ENCODE measurements around the gene DGKI.

Gene DGKI

DNA sequence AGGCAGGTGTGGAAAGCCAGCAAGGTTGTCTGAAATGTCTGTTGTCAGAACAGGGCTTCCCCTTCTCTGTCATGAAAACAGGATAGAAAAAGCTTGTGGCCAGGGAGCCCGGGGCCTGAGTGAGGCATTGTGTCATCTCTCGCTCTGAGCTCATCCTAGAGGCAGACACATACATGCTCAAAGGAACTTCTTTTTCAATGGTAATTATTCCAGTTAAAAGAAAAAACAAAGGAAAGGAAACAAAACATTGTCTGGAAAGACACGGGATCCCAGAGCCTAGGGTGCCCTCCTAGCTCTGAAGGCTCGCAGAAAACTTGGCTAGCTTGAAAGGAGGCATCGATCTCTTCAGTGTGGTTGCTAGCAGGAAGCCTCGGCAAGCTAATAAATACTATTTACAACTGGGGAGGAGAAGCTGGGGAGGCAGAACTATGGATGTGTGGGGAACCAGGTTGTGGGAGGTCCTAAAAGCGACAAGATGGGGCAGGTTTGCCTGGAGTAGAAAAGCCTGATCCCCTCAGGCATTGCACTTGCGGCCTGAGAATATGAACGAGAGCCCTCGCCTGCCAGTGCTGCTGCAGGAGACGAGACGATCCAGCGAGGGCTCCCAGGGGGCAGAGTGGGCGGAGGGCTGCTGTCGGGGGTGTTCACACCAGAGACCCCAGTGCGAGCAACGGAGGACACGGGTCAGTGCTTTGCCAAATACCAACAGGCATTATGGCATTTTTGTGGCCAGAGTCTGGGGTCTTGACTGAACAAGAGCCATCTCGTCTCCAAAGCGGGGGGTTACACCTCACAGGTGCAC is 32.8 kb upstream of the DGKI start:
- TF ChIP-seq, protein P1, sequence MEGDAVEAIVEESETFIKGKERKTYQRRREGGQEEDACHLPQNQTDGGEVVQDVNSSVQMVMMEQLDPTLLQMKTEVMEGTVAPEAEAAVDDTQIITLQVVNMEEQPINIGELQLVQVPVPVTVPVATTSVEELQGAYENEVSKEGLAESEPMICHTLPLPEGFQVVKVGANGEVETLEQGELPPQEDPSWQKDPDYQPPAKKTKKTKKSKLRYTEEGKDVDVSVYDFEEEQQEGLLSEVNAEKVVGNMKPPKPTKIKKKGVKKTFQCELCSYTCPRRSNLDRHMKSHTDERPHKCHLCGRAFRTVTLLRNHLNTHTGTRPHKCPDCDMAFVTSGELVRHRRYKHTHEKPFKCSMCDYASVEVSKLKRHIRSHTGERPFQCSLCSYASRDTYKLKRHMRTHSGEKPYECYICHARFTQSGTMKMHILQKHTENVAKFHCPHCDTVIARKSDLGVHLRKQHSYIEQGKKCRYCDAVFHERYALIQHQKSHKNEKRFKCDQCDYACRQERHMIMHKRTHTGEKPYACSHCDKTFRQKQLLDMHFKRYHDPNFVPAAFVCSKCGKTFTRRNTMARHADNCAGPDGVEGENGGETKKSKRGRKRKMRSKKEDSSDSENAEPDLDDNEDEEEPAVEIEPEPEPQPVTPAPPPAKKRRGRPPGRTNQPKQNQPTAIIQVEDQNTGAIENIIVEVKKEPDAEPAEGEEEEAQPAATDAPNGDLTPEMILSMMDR (conservative IDR thresholded peaks at IDR 0.05; ENCODE audit: control insufficient read depth, insufficient read depth, low read depth, low read length) = no peak
- H3K4me3 ChIP-seq (ENCODE audit: control insufficient read depth, low read depth, low read length) = no peak overlapping the region
- peak; percentile 74 for DNase-seq (ENCODE audit: low read depth)

- no peak overlapping the region for H3K4me3 ChIP-seq (ENCODE audit: control insufficient read depth, low read depth, low read length)
- peak; percentile 72 for DNase-seq (ENCODE audit: low read depth)
- TF ChIP-seq, protein P1 (conservative IDR thresholded peaks at IDR 0.05; ENCODE audit: control insufficient read depth, insufficient read depth, low read depth, low read length) = no peak
These were observed 31.7 kb upstream of the DGKI start for GRCh38 chr7:137878333-137878961.

DNA sequence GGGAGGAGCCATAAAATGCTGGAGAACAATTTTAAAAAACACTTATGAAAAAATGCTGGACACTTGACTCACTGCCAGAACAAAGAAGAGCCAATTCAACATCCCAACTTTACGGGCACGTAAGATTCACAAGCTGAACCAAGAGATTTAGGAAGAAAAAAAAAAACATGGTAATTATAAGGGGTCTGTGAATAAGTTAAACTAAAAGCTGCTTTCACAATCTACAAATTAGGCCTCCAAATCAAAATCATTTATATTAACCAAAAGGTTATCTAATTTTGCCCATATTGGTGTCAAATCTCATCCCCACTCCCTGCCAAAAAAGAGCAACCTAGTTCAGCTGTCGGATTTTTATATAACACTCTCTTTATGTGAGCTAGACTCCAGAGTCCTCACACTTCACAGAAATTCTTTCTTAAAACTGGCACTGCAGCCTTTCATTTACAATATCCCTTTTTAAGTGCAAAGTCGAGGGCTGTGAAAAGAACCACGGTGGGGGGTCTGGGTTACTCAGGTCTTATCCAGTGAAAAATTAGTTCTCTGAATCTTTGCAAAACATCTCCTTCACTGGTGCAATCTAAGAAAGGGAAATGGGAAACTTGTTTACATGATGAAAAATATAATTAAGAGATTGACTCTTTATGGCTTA is 30.4 kb upstream of the DGKI start:
- DNase-seq (ENCODE audit: low read depth) = no peak
- TF ChIP-seq, protein P1 (conservative IDR thresholded peaks at IDR 0.05; ENCODE audit: control insufficient read depth, insufficient read depth, low read depth, low read length) = no peak
- no peak overlapping the region for H3K4me3 ChIP-seq (ENCODE audit: control insufficient read depth, low read depth, low read length)

DNA sequence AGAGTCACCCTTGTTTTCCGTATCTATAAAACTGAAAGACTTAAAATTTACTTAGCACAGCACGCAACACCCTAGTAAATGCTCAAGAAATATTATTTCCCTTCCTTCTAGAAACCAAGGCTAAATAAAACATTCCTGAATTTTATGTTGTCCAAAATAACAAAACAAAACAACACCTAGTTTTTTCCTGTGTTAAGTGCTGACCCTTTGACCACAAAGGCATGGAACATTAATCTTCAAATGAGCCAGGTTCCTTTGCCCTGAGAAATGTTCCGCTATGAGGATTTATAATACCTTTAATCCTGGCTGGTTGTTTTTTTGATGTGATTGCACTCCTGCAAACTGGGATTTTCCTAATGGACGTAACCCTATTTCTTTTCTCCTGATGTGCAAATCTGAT is 29.0 kb upstream of the DGKI start:
- DNase-seq (ENCODE audit: low read depth) = no peak
- H3K4me3 ChIP-seq (ENCODE audit: control insufficient read depth, low read depth, low read length) = no peak overlapping the region
- TF ChIP-seq, protein P1 (conservative IDR thresholded peaks at IDR 0.05; ENCODE audit: control insufficient read depth, insufficient read depth, low read depth, low read length) = no peak

- H3K4me3 ChIP-seq (ENCODE audit: control insufficient read depth, low read depth, low read length) = no peak overlapping the region
- peak; percentile 99 for DNase-seq (ENCODE audit: low read depth)
- TF ChIP-seq, protein P1 (conservative IDR thresholded peaks at IDR 0.05; ENCODE audit: control insufficient read depth, insufficient read depth, low read depth, low read length) = no peak
These were observed 27.4 kb upstream of the DGKI start for GRCh38 chr7:137873979-137874777.

GRCh38 chr7:137873524-137873923 is 26.8 kb upstream of the DGKI start:
- DNase-seq (ENCODE audit: low read depth) = peak; percentile 86
- H3K4me3 ChIP-seq (ENCODE audit: control insufficient read depth, low read depth, low read length) = no peak overlapping the region
- TF ChIP-seq, protein P1 (conservative IDR thresholded peaks at IDR 0.05; ENCODE audit: control insufficient read depth, insufficient read depth, low read depth, low read length) = no peak
